Activated CD8-positive, alpha-beta T cell treated with anti-CD3 and anti-CD28 coated beads for 36 hours (primary cell): Measurements from ENCODE around the gene VDAC1. TPM values are rescaled to one million over a fixed set of nuclear protein-coding genes. Genes with fewer than 3 reads are reported as not detected.

Source experiments
- ATAC-seq: fragments of 200-7000 bp; cut with Tn5 transposase; one replicate; pipeline ENCODE4 v1.10.0; 2021; ENCODE audit warnings: mild to moderate bottlenecking, moderate library complexity
- CTCF ChIA-PET: fragments of 350-600 bp; sonication (Branson Sonifier 250); formaldehyde crosslinking; loops from one replicate; lab custom pipeline; 2021; ENCODE audit warnings: antibody characterized with exemption; lab: Charles Lee
- POLR2A ChIA-PET: fragments of 350-600 bp; sonication (Branson Sonifier 250); formaldehyde crosslinking; loops from one replicate; lab custom pipeline; 2021; ENCODE audit warnings: antibody characterized with exemption; lab: Charles Lee
- DNase-seq: peaks from one replicate; pipeline ENCODE4 v3.0.0-alpha.2; 2020
- H3K27ac Mint-ChIP-seq: one replicate; pipeline ENCODE4 v1.8.0; 2021; ENCODE audit warnings: mild to moderate bottlenecking, mixed read lengths
- H3K27me3 Mint-ChIP-seq: one replicate; pipeline ENCODE4 v1.8.0; 2021; ENCODE audit warnings: mixed read lengths
- H3K36me3 Mint-ChIP-seq: one replicate; pipeline ENCODE4 v1.8.0; 2021; ENCODE audit warnings: low read depth, mixed read lengths
- H3K4me1 Mint-ChIP-seq: one replicate; pipeline ENCODE4 v1.8.0; 2021; ENCODE audit warnings: low read depth, mixed read lengths
- H3K4me3 Mint-ChIP-seq: one replicate; pipeline ENCODE4 v1.8.0; 2021; ENCODE audit warnings: mild to moderate bottlenecking, moderate library complexity, mixed read lengths
- H3K9me3 Mint-ChIP-seq: one replicate; pipeline ENCODE4 v1.8.0; 2021; ENCODE audit warnings: mixed read lengths
- CTCF ChIP-seq: fragments of 200-600 bp; IDR thresholded peaks from one replicate; pipeline ENCODE4 v1.8.0; 2022; ENCODE audit warnings: antibody characterized with exemption, mild to moderate bottlenecking
- intact Hi-C: fragments of 100-400 bp; cut with micrococcal nuclease; formaldehyde crosslinking; loops from one replicate; pipeline ENCODE4 v1.10.0; 2022
- total RNA-seq, 2 experiments: library from RNA; stranded (reverse); gene quantifications; one replicate each; pipeline ENCODE4 v1.2.3, GENCODE V29; 2021

Gene VDAC1
- total RNA-seq, 2 experiments from 2014 or later: 481 to 484 TPM

GRCh38 chr5:133945568-133945967, 59.2 kb downstream of the VDAC1 start:
- Mint-ChIP-seq H3K27me3 (no peaks in the 10 kb centered on the region), H3K4me1 (no peaks in the 10 kb centered on the region), H3K27ac (no peak overlapping the region), H3K4me3 (no peak overlapping the region), H3K9me3 (no peaks in the 10 kb centered on the region), H3K36me3 (no peaks in the 10 kb centered on the region)
- ChIA-PET CTCF (interaction anchor here (1.2 to 2.6 kb wide), 9 partner anchors 8 to 522 kb away, joined by 3 to 11 read pairs (median 6); no protein-coding TSS in a partner anchor), POLR2A (no interaction called here)
- DNase-seq (no peak), ATAC-seq (no peak)
- intact Hi-C loops: no loop called here
- TF ChIP-seq CTCF: no peak

GRCh38 chr5:133944263-133945185, 60.3 kb downstream of the VDAC1 start:
- H3K27me3 Mint-ChIP-seq: no peaks in the 10 kb centered on the region
- no peaks in the 10 kb centered on the region for H3K36me3 Mint-ChIP-seq
- DNase-seq: peak; percentile 70
- peak; percentile 93 for ATAC-seq
- peaks cover 3% of the 10 kb centered on the region for H3K4me1 Mint-ChIP-seq
- no peak overlapping the region for H3K27ac Mint-ChIP-seq
- CTCF ChIA-PET: interaction anchor here (0.7 to 2.6 kb wide), 19 partner anchors 9 to 521 kb away, joined by 3 to 11 read pairs (median 4); no protein-coding TSS in a partner anchor
- peak; percentile 74 for TF ChIP-seq CTCF
- H3K9me3 Mint-ChIP-seq: no peaks in the 10 kb centered on the region
- intact Hi-C loops: no loop called here
- no peak overlapping the region for H3K4me3 Mint-ChIP-seq
- POLR2A ChIA-PET: no interaction called here

GRCh38 chr5:133943475-133943817, 61.3 kb downstream of the VDAC1 start:
- no peak for ATAC-seq
- CTCF ChIA-PET: interaction anchor here (0.6 to 2.0 kb wide), 7 partner anchors 13 to 368 kb away, joined by 3 to 8 read pairs (median 3); no protein-coding TSS in a partner anchor
- Mint-ChIP-seq H3K27ac (no peak overlapping the region), H3K4me3 (no peak overlapping the region), H3K36me3 (no peaks in the 10 kb centered on the region), H3K4me1 (peaks cover 13% of the 10 kb centered on the region), H3K9me3 (no peaks in the 10 kb centered on the region), H3K27me3 (no peaks in the 10 kb centered on the region)
- no peak for DNase-seq
- POLR2A ChIA-PET: no interaction called here
- intact Hi-C loops: no loop called here
- TF ChIP-seq CTCF: no peak

- Mint-ChIP-seq H3K4me3 (no peak overlapping the region), H3K27me3 (no peaks in the 10 kb centered on the region), H3K4me1 (peaks cover 18% of the 10 kb centered on the region), H3K27ac (no peak overlapping the region), H3K36me3 (no peaks in the 10 kb centered on the region), H3K9me3 (no peaks in the 10 kb centered on the region)
- ChIA-PET POLR2A (no interaction called here), CTCF (interaction anchor here (1.2 to 1.6 kb wide), 2 partner anchors 73 to 367 kb away, joined by 3 to 4 read pairs; no protein-coding TSS in a partner anchor)
- DNase-seq (no peak), ATAC-seq (no peak)
- intact Hi-C loops: no loop called here
- no peak for TF ChIP-seq CTCF
Observed at GRCh38 chr5:133942614-133943474, 61.9 kb downstream of the VDAC1 start.
